GM12891 (cell line): ENCODE measurements around the gene OSBP2.

Experiments used
- POLR2A ChIP-seq: IDR thresholded peaks from 2 replicates; pipeline ENCODE4 v1.6.1; 2011; ENCODE audit warnings: low read depth, low read length, control low read depth
- POLR2AphosphoS5 ChIP-seq: IDR thresholded peaks from 2 replicates; pipeline ENCODE4 v1.6.1; 2011; ENCODE audit warnings: low read depth, low read length, control low read depth
- TAF1 ChIP-seq: IDR thresholded peaks from 2 replicates; pipeline ENCODE4 v1.6.1; 2011; ENCODE audit warnings: low read depth, low read length, control low read depth

DNA sequence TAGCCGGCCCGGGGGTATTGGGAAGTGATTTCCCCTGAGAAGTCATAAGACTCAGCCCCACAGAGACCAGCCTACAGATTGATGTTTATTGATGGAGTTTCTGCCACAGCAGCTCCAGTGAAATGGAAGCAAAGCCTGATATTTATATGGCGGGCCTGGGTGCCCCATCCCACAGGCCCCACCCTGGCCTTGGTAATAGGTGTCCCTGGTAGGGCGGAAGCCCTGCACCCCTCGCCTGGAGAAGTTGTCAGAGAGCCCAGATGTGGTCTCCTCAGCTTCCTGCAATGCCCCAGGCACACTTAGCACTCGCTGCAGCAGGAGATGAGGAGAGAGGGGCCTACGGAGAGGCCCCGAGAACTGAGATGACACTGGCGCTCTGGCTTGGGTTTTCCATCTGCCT, 166.5 kb downstream of the OSBP2 start:
- TF ChIP-seq POLR2A (no peak), POLR2AphosphoS5 (no peak), TAF1 (no peak)
